ENCODE data around the gene PTPN1. TPM values are rescaled to one million over a fixed set of nuclear protein-coding genes. Genes with fewer than 3 reads are reported as not detected.

PTPN1 gene
- total and polyA plus RNA-seq, 10 donors, result 20.5 to 84.9 (median 68.6) TPM

DNA sequence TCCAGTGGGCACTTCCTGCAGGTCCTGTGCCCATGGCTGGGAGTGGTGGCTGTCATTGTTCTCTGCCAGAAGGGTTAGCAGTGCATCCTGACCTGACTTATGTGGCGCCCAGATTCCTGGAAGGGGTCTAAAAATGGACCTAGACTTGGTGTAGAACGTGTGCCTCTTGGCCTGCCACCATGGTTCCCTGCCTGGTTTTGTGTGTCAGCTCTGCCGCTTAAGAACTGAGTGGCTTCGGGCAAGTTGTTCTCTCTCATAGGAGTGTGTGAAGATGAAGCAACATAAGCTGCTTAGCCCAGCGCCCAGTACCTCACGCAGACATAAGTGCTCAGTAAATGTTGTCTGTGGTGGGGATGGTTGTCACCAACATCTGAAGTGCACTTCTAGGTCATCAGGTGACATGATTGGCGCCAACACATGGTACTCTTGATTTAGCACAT lies 52.1 kb downstream of the PTPN1 start:
- DNase-seq, result no peak
- WGBS, 5 donors, result 83 to 91% (median 89%) methylated on average over 7 of the region's 7 CpGs
- intact Hi-C loops (cut with DNase I; ENCODE audit: low total_unique reads), result no loop called here
- TF ChIP-seq CTCF (IDR thresholded peaks at IDR 0.05 in 8 of 11, conservative IDR thresholded peaks at IDR 0.05 in 3 of 11) (no peak), POLR2AphosphoS5 (IDR thresholded peaks at IDR 0.05) (peak in 1 of 3 donors; percentile 4)
- Histone ChIP-seq H3K9me3 (no peaks in the 10 kb centered on the region), H3K4me3 (no peak overlapping the region), H3K4me1 (peaks cover 3 to 85% (median 36%) of the 10 kb centered on the region in 6 donors), H3K36me3 (peaks cover 0 to 74% (median 48%) of the 10 kb centered on the region in 6 donors), H3K27ac (peak overlapping the region in 1 of 8 donors; percentile 22), H3K27me3 (replicated peaks in 1 of 7) (no peaks in the 10 kb centered on the region)

DNA sequence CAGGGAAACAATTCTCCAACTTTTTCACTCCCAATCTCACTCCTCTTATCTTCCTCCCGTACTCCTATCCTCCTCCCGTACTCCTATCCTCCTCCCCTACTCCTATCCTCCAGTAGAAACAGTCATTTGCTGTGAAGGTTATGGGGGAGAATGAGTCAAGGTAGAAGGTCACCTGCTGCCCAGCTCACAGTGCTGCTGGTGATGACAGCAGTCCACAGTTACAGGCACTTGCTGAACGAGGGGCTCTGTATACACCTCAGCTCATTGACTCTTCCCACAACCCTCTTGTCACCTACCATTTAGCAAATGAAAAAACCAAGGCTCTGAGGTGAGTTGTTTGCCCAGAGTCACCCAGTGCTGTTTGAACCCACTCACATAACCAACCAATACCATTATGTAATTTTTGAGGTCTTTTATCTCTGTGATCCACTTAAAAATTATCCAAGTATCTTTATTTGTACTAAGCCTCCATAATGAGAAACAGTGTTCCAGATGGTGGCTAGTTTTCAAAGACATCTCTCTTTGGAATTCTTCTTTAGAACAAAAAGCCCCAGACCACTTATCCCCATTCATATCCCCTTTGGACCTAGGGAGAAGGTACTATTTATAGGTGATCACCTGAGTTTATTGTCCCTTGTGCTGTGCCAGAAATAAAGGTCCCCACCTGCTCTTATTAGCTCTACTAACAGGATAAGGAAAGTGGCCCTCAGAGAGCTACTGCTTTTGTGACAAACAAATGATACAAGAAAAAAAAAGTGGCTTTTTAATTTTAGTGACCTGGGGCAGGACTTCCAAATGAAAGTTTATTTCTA lies 53.2 kb downstream of the PTPN1 start:
- Histone ChIP-seq H3K4me3 (no peak overlapping the region), H3K27ac (no peak overlapping the region), H3K4me1 (peaks cover 3 to 85% (median 38%) of the 10 kb centered on the region in 6 donors), H3K9me3 (no peaks in the 10 kb centered on the region), H3K27me3 (replicated peaks in 1 of 7) (no peaks in the 10 kb centered on the region), H3K36me3 (peaks cover 0 to 78% (median 55%) of the 10 kb centered on the region in 6 donors)
- TF ChIP-seq POLR2AphosphoS5 (IDR thresholded peaks at IDR 0.05) (no peak), POLR2A (IDR thresholded peaks at IDR 0.05) (no peak)
- intact Hi-C loops (cut with DNase I; ENCODE audit: low total_unique reads), result no loop called here
- DNase-seq, result no peak
- WGBS, 5 donors, result 85 to 97% (median 93%) methylated on average over 3 of the region's 3 CpGs

DNA sequence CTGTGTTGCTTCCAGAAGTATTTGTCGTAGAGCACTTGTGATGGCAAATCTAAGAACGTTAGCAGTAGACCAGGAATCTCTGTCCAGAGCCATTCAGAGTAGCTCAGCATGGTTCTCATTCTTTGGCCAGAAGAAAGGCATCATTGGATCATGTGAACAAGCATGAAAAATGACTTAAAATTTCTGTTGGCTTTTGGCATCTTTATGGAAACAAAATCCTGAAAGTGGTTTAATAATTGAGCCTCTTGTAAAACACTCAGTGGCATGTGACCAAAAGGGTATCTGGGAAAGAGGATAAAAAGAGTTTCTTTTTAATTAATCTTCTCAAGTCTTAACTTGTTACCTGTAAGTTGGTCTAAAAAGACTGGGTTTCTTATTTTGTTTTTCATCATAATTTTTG lies 55.2 kb downstream of the PTPN1 start:
- Histone ChIP-seq H3K36me3 (peaks cover 5 to 97% (median 70%) of the 10 kb centered on the region in 6 donors), H3K9me3 (no peaks in the 10 kb centered on the region), H3K27me3 (replicated peaks in 1 of 7) (no peaks in the 10 kb centered on the region), H3K4me1 (peaks cover 3 to 85% (median 39%) of the 10 kb centered on the region in 6 donors), H3K27ac (no peak overlapping the region), H3K4me3 (no peak overlapping the region)
- no peak for DNase-seq
- 79 to 93% (median 91%) methylated on average over 2 of the region's 2 CpGs for WGBS, 5 donors
- intact Hi-C loops (cut with DNase I; ENCODE audit: low total_unique reads), result no loop called here
- TF ChIP-seq POLR2A (IDR thresholded peaks at IDR 0.05), result no peak
- TF ChIP-seq CTCF (IDR thresholded peaks at IDR 0.05 in 8 of 11, conservative IDR thresholded peaks at IDR 0.05 in 3 of 11), result no peak
- no peak for TF ChIP-seq POLR2AphosphoS5 (IDR thresholded peaks at IDR 0.05)

GRCh38 chr20:50565871-50566270 lies 55.7 kb downstream of the PTPN1 start:
- Histone ChIP-seq H3K9me3 (no peaks in the 10 kb centered on the region), H3K4me1 (peaks cover 1 to 85% (median 39%) of the 10 kb centered on the region in 6 donors), H3K27ac (peak overlapping the region in 1 of 8 donors; percentile 69), H3K36me3 (peaks cover 5 to 100% (median 68%) of the 10 kb centered on the region in 6 donors), H3K4me3 (no peak overlapping the region), H3K27me3 (replicated peaks in 1 of 7) (no peaks in the 10 kb centered on the region)
- intact Hi-C loops (cut with DNase I; ENCODE audit: low total_unique reads), result no loop called here
- DNase-seq, result no peak
- TF ChIP-seq POLR2AphosphoS5 (IDR thresholded peaks at IDR 0.05) (no peak), POLR2A (IDR thresholded peaks at IDR 0.05) (no peak), CTCF (IDR thresholded peaks at IDR 0.05 in 8 of 11, conservative IDR thresholded peaks at IDR 0.05 in 3 of 11) (no peak)
- 89 to 97% (median 92%) methylated on average over 4 of the region's 4 CpGs for WGBS, 5 donors
